ENCODE measurements around the gene RBBP6. TPM values are rescaled to one million over a fixed set of nuclear protein-coding genes. Genes with fewer than 3 reads are reported as not detected.
"Not testable (repeated sequence)": the region's sequence is repeated elsewhere in the genome, so short reads cannot be mapped to it uniquely, and the experiment has no call there.

Gene RBBP6
- total RNA-seq, 1 donor from 2014 or later, result 35.5 TPM

DNA sequence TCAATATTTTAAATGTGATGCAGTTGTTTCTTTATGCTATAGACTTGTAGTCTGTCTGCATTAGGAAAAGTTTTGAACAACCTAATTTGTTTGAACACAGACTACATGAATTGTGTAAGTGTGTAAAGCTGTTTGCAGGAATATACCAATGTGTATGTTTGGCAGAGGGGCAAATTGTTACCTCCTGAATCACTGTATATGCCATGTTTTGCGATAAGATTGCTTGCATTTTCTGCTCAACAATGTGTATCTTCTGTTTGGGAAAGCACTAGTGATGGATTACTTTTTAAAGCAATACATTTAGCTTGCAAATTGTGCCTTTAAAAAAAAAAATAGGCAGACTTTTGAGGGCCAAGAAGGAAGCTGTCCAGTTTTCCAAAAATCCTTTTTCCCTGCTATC is 14.6 kb downstream of the RBBP6 start:
- DNase-seq (ENCODE audit: low spot score in 2 of 2) (no peak), FAIRE-seq (no peak)

DNA sequence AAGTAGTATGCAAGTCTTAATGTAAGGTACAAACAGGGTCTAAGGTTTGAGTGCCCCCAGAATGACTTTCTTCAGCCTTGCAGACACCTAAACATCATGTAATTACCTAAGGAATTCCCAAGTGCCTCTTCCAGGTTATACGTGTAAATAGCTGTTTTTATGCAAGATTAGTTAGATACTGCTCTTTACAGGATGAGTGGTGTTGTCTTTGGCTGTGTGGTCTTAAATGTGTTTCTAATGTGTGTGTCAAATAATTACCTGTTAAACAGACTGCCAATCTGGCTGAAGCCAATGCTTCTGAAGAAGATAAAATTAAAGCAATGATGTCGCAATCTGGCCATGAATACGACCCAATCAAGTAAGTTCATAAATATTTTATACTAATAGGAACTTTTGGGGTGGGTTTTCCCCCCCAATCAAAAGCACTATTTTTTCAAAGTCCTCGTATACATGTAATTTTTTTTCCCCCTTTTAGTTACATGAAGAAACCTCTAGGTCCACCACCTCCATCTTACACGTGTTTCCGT is 16.0 kb downstream of the RBBP6 start:
- DNase-seq (ENCODE audit: low spot score in 2 of 2) (no peak), FAIRE-seq (no peak)

DNA sequence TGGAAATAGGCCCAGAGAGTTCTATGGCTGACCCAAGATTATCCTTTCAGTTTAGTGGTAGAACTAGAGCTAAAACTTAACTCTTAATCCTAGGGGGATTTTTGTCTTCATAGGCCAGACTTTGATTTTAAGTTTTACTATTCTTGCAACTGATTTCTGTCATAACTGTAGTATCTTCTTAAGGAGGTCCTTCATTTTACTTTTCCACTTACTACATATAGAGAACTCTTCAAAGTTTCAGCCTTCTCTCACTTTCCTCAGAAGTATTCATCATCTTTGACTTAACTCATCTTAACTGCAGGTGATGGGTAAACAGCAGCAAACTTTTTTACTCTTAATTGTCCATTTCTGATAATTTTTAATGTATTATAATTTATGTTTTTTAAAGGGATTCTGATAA is 23.4 kb downstream of the RBBP6 start:
- DNase-seq (ENCODE audit: low spot score in 2 of 2) (no peak), FAIRE-seq (no peak)

DNA sequence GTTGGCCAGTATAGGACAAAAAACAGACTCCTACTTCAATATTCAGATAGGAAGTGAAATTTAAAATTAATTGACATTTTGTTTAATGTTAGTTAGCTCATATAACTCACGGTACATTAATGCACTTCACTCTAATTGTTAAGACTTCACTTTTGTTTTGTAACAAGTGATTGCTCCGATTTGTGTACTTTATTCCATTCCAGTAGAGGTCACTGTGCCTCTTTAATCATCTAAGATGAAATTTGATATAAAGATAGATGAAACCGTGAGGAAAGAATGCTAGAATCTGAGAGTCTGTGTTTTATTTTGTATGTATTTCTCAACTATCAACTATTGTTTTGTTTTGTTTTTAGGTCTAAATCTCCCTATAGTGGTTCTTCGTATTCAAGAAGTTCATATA is 29.0 kb downstream of the RBBP6 start:
- FAIRE-seq (peak; percentile 10), DNase-seq (ENCODE audit: low spot score in 2 of 2) (no peak)

DNA sequence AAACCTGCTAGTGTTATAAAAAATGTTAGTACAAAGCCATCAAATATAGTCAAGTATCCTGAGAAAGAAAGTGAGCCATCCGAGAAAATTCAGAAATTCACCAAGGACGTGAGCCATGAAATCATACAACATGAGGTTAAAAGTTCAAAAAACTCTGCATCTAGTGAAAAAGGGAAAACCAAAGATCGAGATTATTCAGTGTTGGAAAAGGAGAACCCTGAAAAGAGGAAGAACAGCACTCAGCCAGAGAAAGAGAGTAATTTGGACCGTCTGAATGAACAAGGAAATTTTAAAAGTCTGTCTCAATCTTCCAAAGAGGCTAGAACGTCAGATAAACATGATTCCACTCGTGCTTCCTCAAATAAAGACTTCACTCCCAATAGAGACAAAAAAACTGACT is 31.7 kb downstream of the RBBP6 start:
- FAIRE-seq, result no peak
- no peak for DNase-seq (ENCODE audit: low spot score in 2 of 2)

DNA sequence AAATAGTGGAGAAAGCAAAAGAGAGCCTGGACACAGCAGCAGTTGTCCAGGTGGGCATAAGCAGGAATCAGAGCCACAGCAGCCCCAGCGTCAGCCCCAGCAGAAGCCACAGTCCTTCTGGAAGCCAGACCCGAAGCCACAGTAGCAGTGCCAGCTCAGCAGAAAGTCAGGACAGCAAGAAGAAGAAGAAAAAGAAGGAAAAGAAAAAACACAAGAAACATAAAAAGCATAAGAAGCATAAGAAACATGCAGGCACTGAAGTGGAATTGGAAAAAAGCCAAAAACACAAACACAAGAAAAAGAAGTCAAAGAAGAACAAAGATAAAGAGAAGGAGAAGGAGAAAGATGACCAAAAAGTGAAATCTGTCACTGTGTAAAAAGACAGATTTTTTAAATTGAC is 32.7 kb downstream of the RBBP6 start:
- no peak for FAIRE-seq
- DNase-seq (ENCODE audit: low spot score in 2 of 2), result no peak

DNA sequence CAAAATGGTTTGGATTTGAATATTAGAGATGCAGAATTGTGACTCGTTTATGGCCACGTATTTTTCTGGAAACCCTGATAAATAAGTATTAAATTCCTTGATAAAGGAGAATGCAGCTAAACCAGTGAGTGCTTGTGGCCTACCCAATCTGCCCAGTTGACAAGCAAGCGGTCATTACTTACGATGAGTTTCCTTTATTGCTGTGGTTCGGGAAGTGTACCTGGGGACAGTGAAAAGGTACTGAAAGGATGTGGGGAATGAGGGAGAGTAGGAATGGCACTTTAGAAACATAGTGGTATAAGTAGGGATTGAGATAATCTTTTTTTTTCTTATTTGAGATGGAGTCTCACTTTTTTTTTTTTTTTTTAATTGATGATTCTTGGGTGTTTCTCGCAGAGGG is 33.8 kb downstream of the RBBP6 start:
- FAIRE-seq (no peak), DNase-seq (ENCODE audit: low spot score in 2 of 2) (no peak)

DNA sequence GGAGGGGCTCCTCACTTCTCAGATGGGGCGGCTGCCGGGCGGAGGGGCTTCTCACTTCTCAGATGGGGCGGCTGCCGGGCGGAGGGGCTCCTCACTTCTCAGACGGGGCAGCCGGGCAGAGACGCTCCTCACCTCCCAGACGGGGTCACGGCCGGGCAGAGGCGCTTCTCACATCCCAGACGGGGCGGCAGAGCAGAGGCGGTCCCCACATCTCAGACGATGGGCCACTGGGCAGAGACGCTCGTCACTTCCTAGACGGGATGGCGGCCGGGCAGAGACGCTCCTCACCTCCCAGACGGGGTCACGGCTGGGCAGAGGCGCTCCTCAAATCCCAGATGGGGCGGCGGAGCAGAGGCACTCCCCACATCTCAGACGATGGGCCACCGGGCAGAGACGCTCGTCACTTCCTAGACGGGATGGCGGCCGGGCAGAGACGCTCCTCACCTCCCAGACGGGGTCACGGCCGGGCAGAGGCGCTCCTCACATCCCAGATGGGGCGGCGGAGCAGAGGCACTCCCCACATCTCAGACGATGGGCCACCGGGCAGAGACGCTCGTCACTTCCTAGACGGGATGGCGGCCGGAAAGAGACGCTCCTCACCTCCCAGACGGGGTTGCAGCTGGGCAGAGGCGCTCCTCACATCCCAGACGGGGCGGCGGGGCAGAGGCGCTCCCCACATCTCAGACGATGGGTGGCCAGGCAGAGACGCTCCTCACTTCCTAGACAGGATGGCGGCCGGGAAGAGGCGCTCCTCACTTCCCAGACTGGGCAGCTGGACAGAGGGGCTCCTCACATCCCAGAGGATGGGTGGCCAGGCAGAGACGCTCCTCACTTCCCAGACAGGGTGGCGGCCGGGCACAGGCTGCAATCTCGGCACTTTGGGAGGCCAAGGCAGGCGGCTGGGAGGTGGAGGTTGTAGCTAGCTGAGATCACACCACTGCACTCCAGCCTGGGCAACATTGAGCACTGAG is 35.4 kb downstream of the RBBP6 start:
- not testable (repeated sequence) for FAIRE-seq; DNase-seq (ENCODE audit: low spot score in 2 of 2)

DNA sequence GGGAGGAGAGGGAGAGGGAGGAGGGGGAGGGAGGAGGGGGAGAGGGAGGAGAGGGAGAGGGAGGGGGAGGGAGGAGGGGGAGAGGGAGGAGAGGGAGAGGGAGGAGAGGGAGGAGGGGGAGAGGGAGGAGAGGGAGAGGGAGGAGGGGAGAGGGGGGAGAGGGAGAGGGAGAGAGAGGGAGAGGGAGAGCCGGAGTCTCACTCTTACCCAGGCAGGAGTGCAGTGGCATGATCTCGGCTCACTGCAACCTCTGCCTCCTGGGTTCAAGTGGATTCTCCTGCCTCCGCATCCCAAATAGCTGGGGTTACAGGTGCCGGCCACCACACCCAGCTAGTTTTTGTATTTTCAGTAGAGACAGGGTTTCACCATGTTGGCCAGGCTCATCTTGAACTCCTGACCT is 36.4 kb downstream of the RBBP6 start:
- FAIRE-seq, result not testable (repeated sequence)

DNA sequence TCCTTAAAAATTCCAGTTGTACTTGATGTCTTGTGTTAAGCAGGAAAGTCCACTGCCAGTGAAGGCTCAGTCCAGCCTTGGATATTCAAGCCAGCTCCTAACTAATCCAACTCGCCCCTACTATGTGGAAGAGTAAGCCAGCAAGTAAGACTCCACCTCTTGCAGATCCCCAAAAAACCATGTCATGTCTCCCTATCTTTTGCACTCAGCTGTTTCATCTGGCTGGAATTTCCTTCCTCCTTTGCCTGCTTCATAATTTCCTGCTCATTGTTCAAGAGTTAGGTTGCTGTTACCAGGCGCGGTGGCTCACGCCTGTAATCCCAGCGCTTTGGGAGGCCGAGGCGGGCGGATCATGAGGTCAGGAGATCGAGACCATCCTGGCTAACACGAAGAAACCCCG is 37.8 kb downstream of the RBBP6 start:
- FAIRE-seq (no peak), DNase-seq (ENCODE audit: low spot score in 2 of 2) (no peak)

More for the DNA sequence above, 36.4 kb downstream of the RBBP6 start:
- not testable (repeated sequence) for DNase-seq (ENCODE audit: low spot score in 2 of 2)

DNA sequence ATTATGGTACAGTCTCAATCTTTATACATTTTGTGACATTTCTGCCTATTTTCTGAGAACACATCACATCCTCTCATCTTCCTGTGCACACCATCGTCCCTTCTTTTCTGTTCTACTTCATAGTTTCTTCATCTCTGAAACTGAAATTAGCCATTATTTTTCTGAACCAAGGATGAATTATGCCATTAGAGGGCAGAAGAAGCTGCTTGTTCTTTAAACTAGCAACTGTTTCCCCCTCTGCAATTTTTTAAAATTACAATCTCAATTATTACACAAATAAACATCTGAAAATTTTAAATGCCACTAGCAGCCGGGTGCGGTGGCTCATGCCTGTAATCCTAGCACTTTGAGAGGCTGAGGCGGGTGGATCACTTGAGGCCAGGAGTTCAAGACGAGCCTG is 41.3 kb downstream of the RBBP6 start:
- FAIRE-seq (no peak), DNase-seq (ENCODE audit: low spot score in 2 of 2) (peak in 1 of 2 donors; percentile 26)

DNA sequence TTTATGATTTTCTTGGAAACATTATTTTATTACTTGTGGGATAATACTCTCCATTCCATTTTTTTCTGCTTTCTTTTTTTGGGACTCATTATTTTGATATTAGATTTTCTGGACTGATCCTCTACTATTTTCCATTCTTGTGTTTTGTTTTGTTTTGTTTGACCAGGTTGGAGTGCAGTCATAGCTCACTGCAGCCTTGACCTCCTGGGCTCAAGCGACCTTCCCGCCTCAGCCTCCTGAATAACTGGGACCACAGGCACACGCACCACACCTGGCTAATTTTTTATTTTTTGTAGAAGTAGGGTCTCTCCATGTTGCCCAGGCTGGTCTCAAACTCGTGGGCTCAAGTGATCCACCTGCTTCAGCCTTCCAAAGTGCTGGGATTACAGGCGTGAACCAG is 44.1 kb downstream of the RBBP6 start:
- FAIRE-seq (no peak), DNase-seq (ENCODE audit: low spot score in 2 of 2) (no peak)

DNA sequence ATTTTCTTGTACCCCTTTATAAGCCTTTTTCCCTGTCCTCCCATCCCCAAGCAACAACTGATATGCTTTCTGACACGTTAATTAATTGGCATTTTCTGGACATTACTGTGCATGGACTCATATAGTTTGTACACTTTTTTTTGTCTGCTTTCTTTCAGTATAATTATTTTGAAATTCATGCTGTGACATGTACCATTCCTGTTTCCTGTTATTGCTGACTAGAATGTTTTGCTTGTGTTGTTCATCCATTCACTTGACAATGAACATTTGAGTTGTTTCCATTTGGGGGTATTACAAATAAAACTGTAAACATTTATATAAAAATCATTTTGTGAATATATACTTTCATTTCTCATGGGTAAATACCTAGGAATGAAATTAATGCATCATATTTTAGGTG is 50.6 kb downstream of the RBBP6 start:
- FAIRE-seq (no peak), DNase-seq (ENCODE audit: low spot score in 2 of 2) (no peak)

DNA sequence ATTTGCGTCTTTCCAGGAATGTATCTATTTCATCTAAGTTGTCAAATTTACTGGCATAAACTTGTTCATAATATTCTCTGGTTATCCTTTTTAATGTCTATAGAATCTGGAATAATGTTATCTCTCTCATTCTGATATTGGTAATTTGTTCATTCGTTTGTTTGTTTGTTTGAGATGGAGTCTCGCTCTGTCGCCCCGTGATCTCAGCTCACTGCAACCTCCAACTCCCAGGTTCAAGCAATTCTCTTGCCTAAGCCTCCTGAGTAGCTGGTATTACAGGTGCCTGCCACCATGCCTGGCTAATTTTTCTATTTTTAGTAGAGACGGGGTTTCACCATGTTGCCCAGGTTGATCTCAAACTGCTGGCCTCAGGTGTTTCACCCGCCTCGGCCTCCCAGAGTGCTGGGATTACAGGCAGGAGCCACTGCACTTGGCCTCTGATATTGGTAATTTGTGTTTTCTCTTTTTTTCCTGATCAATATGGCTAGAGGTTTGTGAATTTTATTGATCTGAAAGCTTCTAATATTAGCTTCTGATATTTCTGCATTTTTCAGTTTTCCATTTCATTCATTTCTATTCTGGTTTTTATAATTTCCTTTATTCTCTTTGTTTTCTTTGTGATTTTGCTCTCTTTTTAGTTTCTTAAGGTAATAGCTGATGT is 59.5 kb downstream of the RBBP6 start:
- FAIRE-seq (no peak), DNase-seq (ENCODE audit: low spot score in 2 of 2) (no peak)

DNA sequence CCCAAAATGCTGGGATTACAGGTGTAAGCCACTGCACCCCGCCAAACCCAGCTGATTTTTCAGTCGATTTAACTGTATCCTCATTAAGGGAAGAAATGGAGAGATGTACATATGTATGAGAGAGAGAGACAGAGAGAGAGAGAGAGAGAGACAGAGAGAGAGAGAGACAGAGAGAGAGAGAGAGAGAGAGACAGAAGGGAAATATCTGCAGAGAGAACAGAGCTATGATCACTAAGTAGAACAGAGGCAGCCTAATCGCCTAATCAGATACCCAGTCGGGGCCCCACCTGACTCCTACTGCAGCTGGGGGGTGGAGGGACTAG is 70.0 kb downstream of the RBBP6 start:
- DNase-seq (ENCODE audit: low spot score in 2 of 2), result no peak
- FAIRE-seq, result no peak

DNA sequence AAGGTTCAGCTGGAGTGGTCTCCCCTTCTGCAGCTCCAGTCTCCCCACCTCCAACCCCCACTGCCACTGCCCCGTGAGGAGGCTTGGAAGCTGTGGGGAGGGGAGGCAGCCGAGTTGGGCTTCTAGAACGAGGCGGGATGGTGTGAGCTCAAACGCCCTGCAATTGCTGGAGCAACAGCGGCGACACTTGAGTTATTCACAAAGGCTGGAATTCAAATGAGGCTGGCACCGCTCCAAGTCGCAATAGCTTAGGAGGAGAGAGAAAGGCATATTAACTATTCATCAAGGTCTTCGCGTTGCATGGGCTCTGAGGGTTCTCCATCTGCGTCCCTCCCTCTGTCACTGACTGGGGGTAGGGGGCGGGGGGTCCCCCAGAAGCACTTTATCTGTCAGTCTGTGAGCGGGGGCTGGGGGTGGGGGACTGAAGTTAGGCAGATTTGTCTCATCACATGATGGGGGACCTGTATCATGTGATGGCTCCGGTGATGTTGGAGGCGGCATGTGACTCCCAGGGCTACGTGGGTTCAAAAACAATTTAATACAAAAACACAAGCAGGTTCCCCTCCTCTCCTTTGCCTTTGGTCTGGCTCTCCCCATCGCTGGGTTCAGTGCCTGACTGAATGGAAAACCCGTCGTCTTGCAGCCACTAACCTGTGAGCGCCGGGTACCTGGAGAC is 70.5 kb downstream of the RBBP6 start:
- FAIRE-seq, result no peak

DNA sequence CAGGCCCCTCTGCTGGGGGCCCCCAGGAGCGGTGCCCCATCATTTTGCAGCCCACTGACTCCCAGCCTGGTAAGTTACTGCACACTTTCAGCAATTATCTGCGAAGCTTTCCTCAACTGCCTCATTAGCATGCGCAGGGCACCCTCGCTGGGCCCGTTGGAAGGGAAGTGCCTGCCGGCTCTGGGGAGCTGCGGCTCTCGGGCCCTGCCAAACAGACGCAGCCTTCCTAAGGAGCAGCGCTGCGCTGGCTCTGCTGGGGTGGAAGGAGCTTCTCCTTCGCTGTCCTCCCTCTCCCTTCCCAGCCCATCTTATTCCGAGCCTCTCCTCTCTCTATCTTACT is 71.0 kb downstream of the RBBP6 start:
- FAIRE-seq (no peak), DNase-seq (ENCODE audit: low spot score in 2 of 2) (peak; percentile 12 to 37)

More for the DNA sequence above, 70.5 kb downstream of the RBBP6 start:
- peak; percentile 14 to 57 for DNase-seq (ENCODE audit: low spot score in 2 of 2)

DNA sequence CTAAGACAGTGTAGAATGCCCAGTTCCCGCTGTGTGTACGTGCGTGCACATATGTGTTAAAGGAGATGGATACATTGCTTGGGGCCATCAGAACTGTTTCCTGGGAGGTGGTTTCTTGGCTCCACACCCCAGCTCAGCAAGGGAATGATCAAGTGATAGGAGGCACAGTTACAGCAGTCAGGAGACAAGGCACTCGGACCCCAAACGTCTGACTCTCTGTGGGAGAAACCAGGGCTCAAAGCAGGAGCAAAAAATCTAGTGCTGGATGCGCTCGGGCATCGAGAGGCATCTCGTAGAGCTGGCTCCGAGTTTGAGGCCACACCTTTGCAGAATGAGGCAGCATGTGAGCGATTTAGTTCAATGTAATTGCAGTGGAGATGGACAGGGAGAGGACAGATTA is 71.9 kb downstream of the RBBP6 start:
- DNase-seq (ENCODE audit: low spot score in 2 of 2) (no peak), FAIRE-seq (no peak)

DNA sequence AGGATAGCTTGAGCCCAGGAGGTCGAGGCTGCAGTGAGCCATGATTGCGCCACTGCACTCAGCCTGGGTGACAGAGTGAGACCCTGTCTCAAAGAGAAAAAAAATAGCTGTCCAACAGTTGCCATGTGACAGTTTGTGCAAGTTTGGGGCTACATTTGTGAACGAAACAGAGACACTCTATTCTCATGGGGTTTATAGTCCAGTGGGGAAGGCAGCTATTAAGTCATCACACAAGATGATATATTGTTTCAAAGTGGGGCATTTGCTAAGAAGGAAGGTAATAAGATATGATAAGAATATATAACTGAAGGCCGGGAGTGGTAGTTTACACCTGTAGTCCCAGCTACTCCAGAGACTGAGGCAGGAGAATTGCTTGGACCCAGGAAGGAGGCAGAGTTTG is 73.3 kb downstream of the RBBP6 start:
- no peak for DNase-seq (ENCODE audit: low spot score in 2 of 2)
- no peak for FAIRE-seq

DNA sequence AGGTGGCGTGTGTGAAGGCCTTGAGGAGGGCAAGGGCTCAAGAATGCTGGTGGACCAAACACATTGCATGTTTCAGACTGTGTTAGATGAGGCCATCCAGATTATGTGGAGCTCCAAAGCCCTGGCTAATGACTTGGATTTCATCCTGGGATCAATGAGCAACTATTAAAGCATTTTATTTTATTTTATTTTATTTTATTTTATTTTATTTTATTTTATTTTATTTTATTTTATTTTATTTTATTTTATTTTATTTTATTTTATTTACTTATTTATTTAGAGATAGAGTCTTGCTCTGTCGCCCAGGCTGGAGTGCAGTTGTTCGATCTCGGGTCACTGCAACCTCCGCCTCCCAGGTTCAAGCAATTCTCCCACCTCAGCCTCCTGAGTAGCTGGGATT is 73.9 kb downstream of the RBBP6 start:
- not testable (repeated sequence) for DNase-seq (ENCODE audit: low spot score in 2 of 2); FAIRE-seq

DNA sequence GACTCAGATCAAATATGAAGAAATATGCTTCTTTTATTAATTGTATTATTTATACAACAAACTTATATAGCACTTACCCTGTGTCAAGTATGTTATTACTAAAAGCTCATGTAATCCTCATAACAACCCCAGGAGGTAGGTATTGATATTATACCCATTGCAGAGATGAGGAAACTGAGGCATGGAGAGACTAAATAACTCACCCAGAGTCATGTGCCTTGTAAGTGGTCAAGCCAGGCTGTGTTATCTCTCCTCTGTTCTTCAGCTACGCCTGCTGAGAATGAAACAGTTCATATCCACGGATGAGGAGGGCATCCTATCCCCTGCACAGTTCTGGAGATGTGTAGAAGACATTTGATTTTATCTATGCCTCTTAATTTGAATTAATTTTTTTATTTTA is 78.1 kb downstream of the RBBP6 start:
- FAIRE-seq (no peak), DNase-seq (ENCODE audit: low spot score in 2 of 2) (no peak)
